ENCODE measurements around the gene HEY2. TPM values are rescaled to one million over a fixed set of nuclear protein-coding genes. Genes with fewer than 3 reads are reported as not detected.

HEY2 gene
- total RNA-seq, 1 donor from 2014 or later, result 2.1 TPM

DNA sequence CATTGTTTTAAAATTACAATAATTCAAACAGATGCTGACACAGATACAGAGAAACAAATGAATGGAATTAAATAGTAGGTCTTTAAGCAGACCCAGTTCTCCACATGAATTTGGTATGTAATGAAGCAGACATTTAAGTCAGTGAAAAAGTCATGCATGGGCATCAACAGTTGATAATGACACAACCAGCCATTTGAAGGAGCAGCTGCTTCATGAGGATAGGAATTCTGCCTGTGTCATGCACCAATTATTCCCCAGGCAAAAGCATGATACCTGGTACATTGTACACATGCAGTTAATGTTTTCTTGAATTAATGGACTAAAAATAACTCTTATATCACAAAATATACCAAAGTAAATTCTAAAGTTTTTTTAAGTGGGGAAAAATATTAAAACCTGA is 11.2 kb upstream of the HEY2 start:
- H3K4me1 Mint-ChIP-seq (ENCODE audit: low read depth, unreplicated experiment), result peaks cover under 1% of the 10 kb centered on the region
- TF ChIP-seq CTCF (IDR thresholded peaks at IDR 0.05; ENCODE audit: partially characterized antibody, unreplicated experiment), result no peak
- DNase-seq, result no peak
- no peaks in the 10 kb centered on the region for H3K36me3 Mint-ChIP-seq (ENCODE audit: unreplicated experiment)
- no peak overlapping the region for H3K4me3 Mint-ChIP-seq (ENCODE audit: unreplicated experiment)
- H3K9me3 Mint-ChIP-seq (ENCODE audit: unreplicated experiment), result no peaks in the 10 kb centered on the region
- H3K27me3 Mint-ChIP-seq (ENCODE audit: unreplicated experiment), result no peaks in the 10 kb centered on the region
- no peak overlapping the region for H3K27ac Mint-ChIP-seq (ENCODE audit: unreplicated experiment)

- DNase-seq, result no peak
- TF ChIP-seq CTCF (IDR thresholded peaks at IDR 0.05; ENCODE audit: partially characterized antibody, unreplicated experiment), result no peak
- no peaks in the 10 kb centered on the region for H3K4me1 Mint-ChIP-seq (ENCODE audit: low read depth, unreplicated experiment)
- no peak overlapping the region for H3K27ac Mint-ChIP-seq (ENCODE audit: unreplicated experiment)
- no peaks in the 10 kb centered on the region for H3K27me3 Mint-ChIP-seq (ENCODE audit: unreplicated experiment)
- no peaks in the 10 kb centered on the region for H3K9me3 Mint-ChIP-seq (ENCODE audit: unreplicated experiment)
- no peaks in the 10 kb centered on the region for H3K36me3 Mint-ChIP-seq (ENCODE audit: unreplicated experiment)
- H3K4me3 Mint-ChIP-seq (ENCODE audit: unreplicated experiment), result no peak overlapping the region
These were observed 10.1 kb upstream of the HEY2 start for GRCh38 chr6:125739364-125739763.

- Mint-ChIP-seq H3K27ac (ENCODE audit: unreplicated experiment) (no peak overlapping the region), H3K9me3 (ENCODE audit: unreplicated experiment) (no peaks in the 10 kb centered on the region), H3K27me3 (ENCODE audit: unreplicated experiment) (no peaks in the 10 kb centered on the region), H3K4me1 (ENCODE audit: low read depth, unreplicated experiment) (peaks cover 3% of the 10 kb centered on the region), H3K4me3 (ENCODE audit: unreplicated experiment) (no peak overlapping the region), H3K36me3 (ENCODE audit: unreplicated experiment) (no peaks in the 10 kb centered on the region)
- no peak for DNase-seq
- TF ChIP-seq CTCF (IDR thresholded peaks at IDR 0.05; ENCODE audit: partially characterized antibody, unreplicated experiment), result no peak
These were observed 8.1 kb upstream of the HEY2 start for GRCh38 chr6:125741336-125741735.

- Mint-ChIP-seq H3K9me3 (ENCODE audit: unreplicated experiment) (no peaks in the 10 kb centered on the region), H3K27me3 (ENCODE audit: unreplicated experiment) (no peaks in the 10 kb centered on the region), H3K27ac (ENCODE audit: unreplicated experiment) (no peak overlapping the region), H3K4me1 (ENCODE audit: low read depth, unreplicated experiment) (peaks cover 4% of the 10 kb centered on the region), H3K4me3 (ENCODE audit: unreplicated experiment) (no peak overlapping the region), H3K36me3 (ENCODE audit: unreplicated experiment) (no peaks in the 10 kb centered on the region)
- no peak for TF ChIP-seq CTCF (IDR thresholded peaks at IDR 0.05; ENCODE audit: partially characterized antibody, unreplicated experiment)
- DNase-seq, result no peak
These were observed 7.4 kb upstream of the HEY2 start for GRCh38 chr6:125742024-125742423.

- Mint-ChIP-seq H3K4me1 (ENCODE audit: low read depth, unreplicated experiment) (peaks cover 4% of the 10 kb centered on the region), H3K9me3 (ENCODE audit: unreplicated experiment) (no peaks in the 10 kb centered on the region), H3K4me3 (ENCODE audit: unreplicated experiment) (no peak overlapping the region), H3K27me3 (ENCODE audit: unreplicated experiment) (no peaks in the 10 kb centered on the region), H3K36me3 (ENCODE audit: unreplicated experiment) (no peaks in the 10 kb centered on the region), H3K27ac (ENCODE audit: unreplicated experiment) (no peak overlapping the region)
- TF ChIP-seq CTCF (IDR thresholded peaks at IDR 0.05; ENCODE audit: partially characterized antibody, unreplicated experiment), result no peak
- no peak for DNase-seq
These were observed 6.8 kb upstream of the HEY2 start for GRCh38 chr6:125742464-125743120.
